Activated CD8-positive, alpha-beta T cell treated with anti-CD3 and anti-CD28 coated beads for 36 hours (primary cell): ENCODE results near the gene MAP3K7. TPM values are rescaled to one million over a fixed set of nuclear protein-coding genes. Genes with fewer than 3 reads are reported as not detected.

Experiments
- ATAC-seq: fragments of 200-7000 bp; cut with Tn5 transposase; one replicate; pipeline ENCODE4 v1.10.0; 2021; ENCODE audit warnings: mild to moderate bottlenecking, moderate library complexity
- CTCF ChIA-PET: fragments of 350-600 bp; sonication (Branson Sonifier 250); formaldehyde crosslinking; loops from one replicate; lab custom pipeline; 2021; ENCODE audit warnings: antibody characterized with exemption; lab: Charles Lee
- POLR2A ChIA-PET: fragments of 350-600 bp; sonication (Branson Sonifier 250); formaldehyde crosslinking; loops from one replicate; lab custom pipeline; 2021; ENCODE audit warnings: antibody characterized with exemption; lab: Charles Lee
- DNase-seq: peaks from one replicate; pipeline ENCODE4 v3.0.0-alpha.2; 2020
- H3K27ac Mint-ChIP-seq: one replicate; pipeline ENCODE4 v1.8.0; 2021; ENCODE audit warnings: mild to moderate bottlenecking, mixed read lengths
- H3K27me3 Mint-ChIP-seq: one replicate; pipeline ENCODE4 v1.8.0; 2021; ENCODE audit warnings: mixed read lengths
- H3K36me3 Mint-ChIP-seq: one replicate; pipeline ENCODE4 v1.8.0; 2021; ENCODE audit warnings: low read depth, mixed read lengths
- H3K4me1 Mint-ChIP-seq: one replicate; pipeline ENCODE4 v1.8.0; 2021; ENCODE audit warnings: low read depth, mixed read lengths
- H3K4me3 Mint-ChIP-seq: one replicate; pipeline ENCODE4 v1.8.0; 2021; ENCODE audit warnings: mild to moderate bottlenecking, moderate library complexity, mixed read lengths
- H3K9me3 Mint-ChIP-seq: one replicate; pipeline ENCODE4 v1.8.0; 2021; ENCODE audit warnings: mixed read lengths
- intact Hi-C: fragments of 100-400 bp; cut with micrococcal nuclease; formaldehyde crosslinking; loops from one replicate; pipeline ENCODE4 v1.10.0; 2022
- total RNA-seq, 2 experiments: library from RNA; stranded (reverse); gene quantifications; one replicate each; pipeline ENCODE4 v1.2.3, GENCODE V29; 2021
- TF ChIP-seq, protein P1 (sequence below): fragments of 200-600 bp; IDR thresholded peaks from one replicate; pipeline ENCODE4 v1.8.0; 2022; ENCODE audit warnings: antibody characterized with exemption, mild to moderate bottlenecking

MAP3K7 gene
- total RNA-seq, 2 experiments from 2014 or later, result 22.1 to 22.8 TPM

DNA sequence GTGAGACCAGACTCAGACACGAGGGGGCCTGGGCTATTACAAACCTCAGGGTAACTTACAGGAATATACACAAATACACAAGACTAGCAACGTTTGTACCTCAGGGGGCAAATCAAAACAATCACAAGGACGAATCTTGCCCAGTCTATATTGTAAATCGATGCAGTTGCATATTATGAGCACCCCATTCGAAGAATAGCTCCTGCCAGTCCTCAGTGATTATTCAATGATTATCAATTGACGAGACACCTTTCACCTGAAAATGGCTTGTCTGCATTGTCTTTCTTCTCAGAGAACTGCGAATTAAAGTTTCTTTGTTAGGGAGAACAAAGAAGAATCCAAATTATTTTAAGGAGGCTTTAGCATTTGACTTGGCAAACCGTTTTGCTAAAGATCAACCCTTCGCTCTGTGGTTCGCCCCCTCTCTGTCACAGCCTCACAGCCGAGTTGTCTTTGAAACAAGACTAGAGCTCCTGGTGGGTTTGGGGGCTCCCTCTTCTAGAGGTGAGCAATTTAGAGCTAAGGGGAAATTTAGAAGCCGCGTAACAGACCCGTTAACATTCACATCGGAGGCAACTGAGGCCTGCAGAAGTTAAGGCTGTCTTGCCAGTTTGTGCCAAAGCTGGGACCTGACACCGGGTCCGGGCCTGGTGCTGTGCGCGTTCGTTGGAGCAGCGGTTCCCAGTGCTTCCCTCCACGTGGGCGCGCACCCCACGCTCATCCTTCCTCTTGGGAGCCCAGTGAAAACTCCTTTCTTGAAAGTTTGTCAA lies 24.9 kb upstream of the MAP3K7 start:
- TF ChIP-seq, protein P1, sequence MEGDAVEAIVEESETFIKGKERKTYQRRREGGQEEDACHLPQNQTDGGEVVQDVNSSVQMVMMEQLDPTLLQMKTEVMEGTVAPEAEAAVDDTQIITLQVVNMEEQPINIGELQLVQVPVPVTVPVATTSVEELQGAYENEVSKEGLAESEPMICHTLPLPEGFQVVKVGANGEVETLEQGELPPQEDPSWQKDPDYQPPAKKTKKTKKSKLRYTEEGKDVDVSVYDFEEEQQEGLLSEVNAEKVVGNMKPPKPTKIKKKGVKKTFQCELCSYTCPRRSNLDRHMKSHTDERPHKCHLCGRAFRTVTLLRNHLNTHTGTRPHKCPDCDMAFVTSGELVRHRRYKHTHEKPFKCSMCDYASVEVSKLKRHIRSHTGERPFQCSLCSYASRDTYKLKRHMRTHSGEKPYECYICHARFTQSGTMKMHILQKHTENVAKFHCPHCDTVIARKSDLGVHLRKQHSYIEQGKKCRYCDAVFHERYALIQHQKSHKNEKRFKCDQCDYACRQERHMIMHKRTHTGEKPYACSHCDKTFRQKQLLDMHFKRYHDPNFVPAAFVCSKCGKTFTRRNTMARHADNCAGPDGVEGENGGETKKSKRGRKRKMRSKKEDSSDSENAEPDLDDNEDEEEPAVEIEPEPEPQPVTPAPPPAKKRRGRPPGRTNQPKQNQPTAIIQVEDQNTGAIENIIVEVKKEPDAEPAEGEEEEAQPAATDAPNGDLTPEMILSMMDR, result peak; percentile 25
- peaks cover 9% of the 10 kb centered on the region for H3K4me1 Mint-ChIP-seq
- ChIA-PET CTCF (interaction anchor here (0.7 to 2.1 kb wide), 3 partner anchors 8 to 99 kb away, joined by 3 to 6 read pairs (median 3); no protein-coding TSS in a partner anchor), POLR2A (interaction anchor here (0.9 to 1.0 kb wide), 2 partner anchors 10 to 19 kb away, joined by 3 read pairs; no protein-coding TSS in a partner anchor)
- H3K36me3 Mint-ChIP-seq, result no peaks in the 10 kb centered on the region
- H3K9me3 Mint-ChIP-seq, result no peaks in the 10 kb centered on the region
- peak overlapping the region; percentile 36 for H3K27ac Mint-ChIP-seq
- intact Hi-C loops, result no loop called here
- DNase-seq, result no peak
- peak overlapping the region; percentile 69 for H3K4me3 Mint-ChIP-seq
- peaks cover 41% of the 10 kb centered on the region for H3K27me3 Mint-ChIP-seq
- ATAC-seq, result no peak

DNA sequence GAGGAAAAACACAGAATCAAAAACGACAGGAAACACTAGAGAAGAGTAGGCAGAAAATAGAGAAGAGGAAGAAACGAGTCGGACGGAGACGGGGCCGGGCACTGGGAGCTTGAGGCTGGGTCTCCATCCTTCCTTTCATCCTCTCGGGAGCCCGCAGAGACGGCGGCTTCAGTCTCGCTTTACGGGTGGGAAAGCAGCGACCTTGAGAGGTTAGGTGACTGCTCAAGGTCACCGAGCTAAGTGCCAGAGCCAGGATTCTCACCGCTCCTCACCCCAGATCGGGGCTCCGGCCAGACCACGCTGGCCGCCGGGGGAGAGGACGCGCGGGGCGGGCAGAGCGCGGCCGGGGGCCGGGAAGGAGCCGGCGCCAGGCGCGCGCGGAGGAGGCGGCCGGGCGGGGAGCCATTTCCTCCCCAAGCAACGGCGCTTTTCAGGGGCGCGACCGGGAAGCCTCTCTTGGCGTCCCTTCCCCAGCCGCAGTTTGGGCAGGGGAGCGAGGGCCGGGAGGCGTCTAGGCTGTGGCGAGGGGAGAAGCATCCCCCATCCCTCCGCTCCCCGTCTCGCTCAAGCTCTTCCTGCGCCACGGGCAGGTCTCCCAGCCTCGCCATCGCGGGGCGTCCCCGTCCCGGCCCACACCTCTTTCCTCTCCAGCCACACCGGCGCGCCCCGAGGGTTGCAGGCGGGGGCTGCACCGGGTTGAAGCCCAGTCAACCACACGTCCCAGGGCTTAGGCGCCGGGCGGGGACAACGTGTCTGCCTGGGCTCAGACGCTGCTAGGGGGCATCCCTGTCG lies 24.1 kb upstream of the MAP3K7 start:
- peak; percentile 69 for DNase-seq
- ATAC-seq, result peak; percentile 94
- Mint-ChIP-seq H3K27me3 (peaks cover 41% of the 10 kb centered on the region), H3K36me3 (no peaks in the 10 kb centered on the region), H3K4me3 (peak overlapping the region; percentile 69), H3K9me3 (no peaks in the 10 kb centered on the region), H3K27ac (peak overlapping the region; percentile 36), H3K4me1 (peaks cover 9% of the 10 kb centered on the region)
- POLR2A ChIA-PET, result interaction anchor here (0.9 to 1.1 kb wide), 3 partner anchors 9 to 19 kb away, joined by 3 read pairs; no protein-coding TSS in a partner anchor
- CTCF ChIA-PET, result interaction anchor here (0.6 to 2.1 kb wide), 5 partner anchors 9 to 238 kb away, joined by 3 to 6 read pairs (median 3); no protein-coding TSS in a partner anchor
- TF ChIP-seq, protein P1, result no peak
- intact Hi-C loops, result no loop called here

DNA sequence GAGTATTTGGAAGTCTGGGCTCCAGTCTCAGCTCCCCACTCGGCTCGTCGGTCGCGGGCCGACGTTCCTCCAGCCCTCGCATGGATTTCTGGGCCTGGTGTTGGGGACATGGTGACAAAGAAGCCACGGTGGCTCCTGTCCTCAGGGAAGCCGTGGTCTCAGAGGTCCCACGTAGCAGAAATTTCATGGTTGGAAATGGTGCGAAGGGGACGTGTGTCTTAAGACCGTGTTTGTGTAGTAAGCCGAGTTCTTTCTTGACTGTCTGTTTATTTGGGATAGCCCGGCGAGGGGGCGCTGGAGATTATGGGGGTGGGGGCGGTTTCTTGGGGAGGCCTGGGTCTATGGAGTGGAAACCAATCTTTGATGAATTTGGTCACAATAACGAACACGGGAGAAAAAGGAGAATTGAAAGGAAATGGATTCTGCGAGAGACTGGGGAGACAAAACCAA lies 23.5 kb upstream of the MAP3K7 start:
- peak; percentile 5 for DNase-seq
- POLR2A ChIA-PET, result interaction anchor here (1.1 kb wide), 1 partner anchor 13 kb away, joined by 3 read pairs; no protein-coding TSS in a partner anchor
- H3K36me3 Mint-ChIP-seq, result no peaks in the 10 kb centered on the region
- no peaks in the 10 kb centered on the region for H3K9me3 Mint-ChIP-seq
- intact Hi-C loops, result no loop called here
- peak overlapping the region; percentile 69 for H3K4me3 Mint-ChIP-seq
- TF ChIP-seq, protein P1, result no peak
- H3K27ac Mint-ChIP-seq, result no peak overlapping the region
- ATAC-seq, result no peak
- H3K27me3 Mint-ChIP-seq, result peaks cover 39% of the 10 kb centered on the region
- H3K4me1 Mint-ChIP-seq, result peaks cover 9% of the 10 kb centered on the region
- CTCF ChIA-PET, result interaction anchor here (0.7 to 2.1 kb wide), 3 partner anchors 9 to 150 kb away, joined by 3 to 6 read pairs (median 3); no protein-coding TSS in a partner anchor

DNA sequence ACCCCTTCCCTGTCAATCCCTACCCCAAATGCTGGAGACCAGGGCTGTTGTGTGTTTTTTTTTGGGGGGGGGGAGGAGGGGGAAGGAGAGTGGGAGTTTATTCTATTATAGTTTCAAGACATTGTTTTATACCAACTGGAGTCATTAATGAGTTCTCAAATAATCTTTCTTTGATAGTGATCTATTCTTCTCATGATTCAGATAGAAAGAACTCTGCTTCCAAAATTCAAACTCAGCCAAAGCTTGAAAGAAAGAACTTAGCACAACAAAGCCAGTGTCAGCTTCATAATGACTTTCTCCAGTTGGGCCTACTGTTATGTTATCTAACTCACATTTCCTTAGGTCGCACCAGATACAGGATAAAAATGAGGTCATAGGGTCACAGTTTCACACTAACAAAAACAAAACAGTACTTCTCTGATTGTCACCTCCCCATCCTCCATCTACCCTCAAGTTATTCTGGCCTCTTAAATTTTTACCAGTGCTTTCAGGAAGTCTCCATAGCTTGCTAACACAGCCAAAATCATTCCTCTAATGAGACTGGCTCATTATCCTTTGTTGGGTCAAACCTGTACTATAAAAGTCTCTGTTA lies 19.0 kb upstream of the MAP3K7 start:
- ATAC-seq (no peak), DNase-seq (no peak)
- intact Hi-C loops, result no loop called here
- H3K36me3 Mint-ChIP-seq, result no peaks in the 10 kb centered on the region
- no peaks in the 10 kb centered on the region for H3K9me3 Mint-ChIP-seq
- ChIA-PET CTCF (no interaction called here), POLR2A (no interaction called here)
- H3K4me1 Mint-ChIP-seq, result peaks cover 5% of the 10 kb centered on the region
- H3K4me3 Mint-ChIP-seq, result no peak overlapping the region
- peaks cover 36% of the 10 kb centered on the region for H3K27me3 Mint-ChIP-seq
- no peak overlapping the region for H3K27ac Mint-ChIP-seq
- TF ChIP-seq, protein P1, result no peak
